Peyer's patch (tissue), 4 donors: ENCODE results near the gene SH3GL1.

ENCODE experiments used
- CTCF ChIP-seq, 6 experiments: fragments of 450-650 bp in 4 of 6; fragments of 200-600 bp in 2 of 6; sonication (generic) in 1 of 6; IDR thresholded peaks; one replicate each; pipeline ENCODE4 v1.5.1; 2017 to 2019; ENCODE audit warnings: antibody characterized with exemption in 6 of 6, mild to moderate bottlenecking in 3 of 6, moderate library complexity in 1 of 6
- POLR2A ChIP-seq, 2 donors: fragments of 450-650 bp; IDR thresholded peaks; one replicate each; pipeline ENCODE4 v1.5.1; 2017; ENCODE audit warnings: antibody characterized with exemption in 2 of 2, mild to moderate bottlenecking in 2 of 2, moderate library complexity in 2 of 2

GRCh38 chr19:4405977-4406376 is 5.6 kb upstream of the SH3GL1 start:
- TF ChIP-seq CTCF (IDR thresholded peaks at IDR 0.05) (no peak), POLR2A (IDR thresholded peaks at IDR 0.05) (no peak)
